ENCODE results near the gene JAML.
"Not testable (repeated sequence)": the region's sequence is repeated elsewhere in the genome, so short reads cannot be mapped to it uniquely, and the experiment has no call there.

Gene JAML

DNA sequence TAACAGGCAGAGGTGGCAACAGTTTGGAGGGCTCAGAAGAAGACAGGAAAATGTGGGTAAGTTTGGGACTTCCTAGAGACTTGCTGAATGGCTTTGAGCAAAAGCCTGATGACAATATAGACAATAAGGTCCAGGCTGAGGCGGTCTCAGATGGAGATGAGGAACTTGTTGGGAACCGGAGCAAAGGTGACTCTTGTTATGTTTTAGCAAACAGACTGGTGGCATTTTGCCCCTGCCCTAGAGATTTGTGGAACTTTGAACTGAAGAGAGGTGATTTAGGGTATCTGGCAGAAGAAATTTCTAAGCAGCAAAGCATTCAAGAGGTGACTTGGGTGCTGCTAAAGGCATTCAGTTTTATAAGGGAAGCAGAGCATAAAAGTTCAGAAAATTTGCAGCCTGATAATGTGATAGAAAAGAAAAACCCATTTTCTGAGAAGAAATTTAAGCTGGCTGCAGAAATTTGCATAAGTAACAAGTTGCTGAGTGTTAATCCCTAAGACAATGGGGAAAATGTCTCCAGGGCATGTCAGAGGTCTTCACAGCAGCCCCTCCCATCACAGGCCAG is 33.8 kb downstream of the JAML start:
- DNase-seq = not testable (repeated sequence)

DNA sequence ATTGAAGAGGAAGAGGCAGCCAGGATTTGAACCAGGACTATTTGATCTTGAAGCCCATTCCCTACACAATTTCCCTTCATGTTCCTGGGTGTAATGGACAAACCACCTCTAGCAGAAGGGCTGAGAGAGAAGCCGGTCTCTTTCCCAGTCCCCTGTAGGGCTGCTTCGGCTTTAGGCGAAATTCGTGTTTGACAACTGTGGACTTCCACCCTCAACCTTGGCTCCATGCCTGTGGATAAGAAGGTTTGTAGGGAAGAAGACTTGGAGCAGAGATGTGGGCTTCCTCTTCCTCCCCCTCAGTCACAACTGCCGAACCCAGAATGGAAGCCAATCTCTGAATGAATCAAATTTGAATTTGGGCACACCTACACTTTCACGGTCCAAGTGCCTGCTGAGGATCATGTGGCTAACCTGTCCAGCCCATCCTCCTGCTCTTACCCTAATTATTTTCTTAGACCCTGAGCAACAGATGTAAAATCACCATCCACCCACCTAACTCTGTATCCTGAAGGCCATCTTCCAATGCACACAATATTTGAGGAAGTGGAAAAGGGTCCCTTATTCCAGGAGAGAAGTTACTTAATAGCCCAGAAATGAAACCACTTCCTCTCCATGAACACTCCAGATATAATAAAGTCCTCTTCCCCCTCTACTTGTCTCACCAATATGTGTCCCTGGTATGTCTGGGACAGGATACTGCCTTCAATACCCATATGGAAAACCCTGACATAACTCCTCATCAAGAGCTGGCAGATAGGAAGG is 38.3 kb downstream of the JAML start:
- DNase-seq = no peak

DNA sequence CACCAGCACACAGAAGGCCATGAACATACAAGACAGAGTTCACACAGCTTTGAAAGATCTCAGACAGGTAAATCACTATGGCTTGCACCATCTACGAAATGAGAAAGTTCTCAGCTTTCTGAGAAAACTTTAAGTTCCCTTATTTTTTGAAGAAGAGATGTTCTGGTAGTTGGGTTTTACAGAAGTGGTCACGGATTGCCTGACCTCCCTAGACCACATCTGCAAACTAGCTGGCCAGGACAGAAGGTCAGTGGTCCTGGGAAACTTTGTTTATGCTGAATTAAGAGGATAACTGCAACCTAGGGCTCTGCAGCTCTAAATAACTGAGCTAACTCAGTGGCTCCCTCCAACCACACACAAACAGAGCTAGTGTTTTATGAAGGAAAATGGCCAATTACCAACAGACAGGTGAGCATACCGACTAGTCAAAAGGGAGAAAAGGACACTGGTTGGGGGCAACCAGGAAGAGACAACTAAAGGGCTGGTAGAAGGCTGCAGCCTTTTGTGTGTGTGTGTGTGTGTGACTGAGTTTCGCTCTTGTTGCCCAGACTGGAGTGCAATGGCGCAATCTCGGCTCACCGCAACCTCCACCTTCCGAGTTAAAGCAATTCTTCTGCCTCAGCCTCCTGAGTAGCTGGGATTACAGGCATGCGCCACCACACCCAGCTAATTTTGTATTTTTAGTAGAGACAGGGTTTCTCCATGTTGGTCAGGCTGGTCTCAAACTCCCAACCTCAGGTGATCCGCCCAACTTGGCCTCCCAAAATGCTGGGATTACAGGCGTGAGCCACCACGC is 39.8 kb downstream of the JAML start:
- DNase-seq = no peak

DNA sequence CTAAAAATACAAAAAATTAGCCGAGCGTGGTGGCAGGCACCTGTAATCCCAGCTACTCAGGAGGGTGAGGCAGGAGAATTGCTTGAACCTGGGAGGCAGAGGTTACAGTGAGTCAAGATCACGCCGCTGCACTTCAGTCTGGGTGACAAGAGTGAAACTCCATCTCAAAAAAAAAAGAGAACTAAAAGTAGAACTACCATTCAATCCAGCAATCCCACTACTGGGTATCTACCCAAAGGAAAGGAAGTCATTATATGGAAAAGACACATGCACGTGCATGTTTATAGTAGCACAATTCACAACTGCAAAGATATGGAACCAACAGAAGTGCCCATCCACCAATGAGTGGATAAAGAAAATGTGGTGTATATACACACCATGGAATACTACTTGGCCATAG is 41.1 kb downstream of the JAML start:
- not testable (repeated sequence) for DNase-seq

DNA sequence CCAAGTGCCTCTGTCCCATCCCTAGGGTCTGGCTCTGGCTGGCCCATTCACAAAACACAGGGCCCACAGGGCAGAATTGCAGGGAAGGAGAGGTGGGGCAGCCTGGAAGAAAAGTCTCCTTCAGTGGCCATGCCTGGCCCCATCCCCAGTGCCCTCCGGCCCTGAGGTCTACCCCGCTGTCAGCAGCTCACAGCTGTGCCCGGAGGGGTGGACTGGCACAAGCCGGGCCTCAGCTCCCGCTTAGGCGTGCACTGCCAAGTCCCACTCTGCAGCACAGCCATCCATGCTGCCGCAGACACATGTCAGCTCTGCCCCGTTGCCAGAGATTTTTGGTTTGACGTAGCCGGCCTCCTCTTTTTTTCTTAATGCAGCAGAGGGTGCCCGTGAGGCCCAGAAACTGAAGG is 44.5 kb downstream of the JAML start:
- peak; percentile 74 for DNase-seq

DNA sequence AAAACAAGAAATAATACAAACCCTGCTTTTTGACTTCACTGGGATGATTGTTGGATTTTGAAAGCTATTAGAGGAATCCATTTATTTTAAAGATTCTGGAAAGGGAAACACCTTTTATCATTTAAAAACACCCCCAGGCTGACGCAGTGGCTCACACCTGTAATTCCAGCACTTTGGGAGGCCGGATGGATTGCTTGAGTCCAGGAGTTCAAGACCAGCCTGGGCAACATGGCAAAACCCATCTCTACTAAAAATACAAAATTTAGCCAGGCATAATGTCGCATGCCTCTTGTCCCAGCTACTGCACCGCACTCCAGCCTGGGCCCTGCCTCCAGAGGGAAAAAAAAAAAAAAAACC is 48.1 kb downstream of the JAML start:
- no peak for DNase-seq

DNA sequence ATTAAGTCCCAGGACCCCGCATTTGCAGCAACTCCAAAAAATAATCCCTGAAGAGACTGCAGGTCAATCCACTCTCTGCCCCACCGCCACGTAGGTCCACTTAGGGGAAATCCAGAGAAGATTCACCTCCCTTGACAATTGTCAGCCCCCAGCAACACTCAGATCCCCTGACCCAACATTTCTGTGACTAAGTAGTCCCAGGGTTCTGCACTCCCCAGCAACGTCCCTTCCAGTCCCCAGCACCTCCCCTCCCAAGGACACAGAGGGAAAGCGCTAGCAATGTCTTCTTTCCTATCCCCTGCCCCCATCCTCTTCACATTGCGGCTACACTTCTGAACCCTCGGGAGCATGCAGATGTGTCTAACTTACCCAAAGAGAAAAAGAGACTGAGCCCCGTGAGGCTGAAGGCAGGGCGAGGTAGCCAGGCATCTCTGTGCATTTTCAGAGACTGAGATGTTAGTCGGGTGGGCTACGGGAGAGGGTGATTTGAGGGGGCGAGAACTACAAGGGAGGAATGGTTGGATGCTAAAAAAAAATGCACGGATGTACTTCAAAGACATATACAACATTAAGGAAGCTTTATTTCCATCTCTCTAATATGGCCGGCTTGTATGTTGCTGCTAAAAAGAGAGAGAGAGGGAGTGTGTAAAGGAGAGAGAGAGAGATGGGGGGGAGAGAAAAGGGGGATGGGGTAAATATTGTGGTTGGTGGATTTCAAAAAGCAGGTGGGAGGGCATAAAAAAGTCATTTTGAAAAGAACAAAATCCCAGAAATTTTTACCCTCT is 48.6 kb downstream of the JAML start, which contains the start of gene SCN2B:
TSS of gene SCN2B (minus strand) at position 647 of the 785 bp plus-strand sequence. CDS start at position 439, 208 bp downstream.
- peak; percentile 36 for DNase-seq

DNA sequence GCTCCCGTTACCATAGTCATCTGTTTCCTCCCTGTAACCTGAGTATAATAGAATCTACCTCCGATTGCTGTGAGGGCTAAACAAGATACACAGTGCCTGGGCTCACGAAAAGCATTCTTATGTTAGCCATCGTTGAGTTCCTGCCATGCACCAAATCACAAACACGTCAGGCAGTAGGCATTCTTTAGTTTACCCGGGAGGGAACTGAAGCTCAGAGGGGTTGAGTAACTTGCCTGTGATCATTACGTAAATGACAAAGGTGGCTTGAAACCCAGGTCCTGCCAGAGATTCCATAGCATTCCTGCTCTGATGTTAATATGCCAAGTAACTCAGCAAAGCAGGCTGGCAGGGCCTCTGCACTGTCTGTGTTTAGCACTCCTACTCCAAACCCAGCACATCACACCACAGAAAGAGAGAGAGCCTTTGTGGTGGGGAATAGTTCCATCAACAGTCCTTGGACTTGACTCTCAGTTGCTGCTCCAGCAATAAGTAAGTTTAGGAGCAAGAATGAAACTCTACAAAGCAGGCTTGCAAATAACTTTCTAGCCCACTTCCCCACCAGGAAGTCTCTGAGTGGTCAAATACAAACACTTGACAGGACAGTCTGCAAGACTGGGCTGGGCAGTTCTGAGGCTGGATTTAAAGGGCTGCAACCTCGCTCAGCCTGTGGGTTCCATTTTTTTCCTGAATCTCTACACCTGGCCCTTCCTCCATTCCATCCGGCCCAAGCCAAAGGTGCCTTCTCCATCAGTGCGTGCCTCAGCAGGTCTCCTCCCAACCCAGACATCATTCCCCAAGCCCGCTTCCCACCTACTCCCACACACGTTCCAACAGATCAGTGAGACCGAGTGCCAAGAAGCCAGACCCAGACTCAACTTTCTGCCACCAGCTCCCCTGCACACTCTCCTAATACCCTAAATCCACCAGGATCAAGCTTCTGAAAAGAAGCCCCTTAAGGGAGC is 49.5 kb downstream of the JAML start:
- DNase-seq = peak; percentile 60

DNA sequence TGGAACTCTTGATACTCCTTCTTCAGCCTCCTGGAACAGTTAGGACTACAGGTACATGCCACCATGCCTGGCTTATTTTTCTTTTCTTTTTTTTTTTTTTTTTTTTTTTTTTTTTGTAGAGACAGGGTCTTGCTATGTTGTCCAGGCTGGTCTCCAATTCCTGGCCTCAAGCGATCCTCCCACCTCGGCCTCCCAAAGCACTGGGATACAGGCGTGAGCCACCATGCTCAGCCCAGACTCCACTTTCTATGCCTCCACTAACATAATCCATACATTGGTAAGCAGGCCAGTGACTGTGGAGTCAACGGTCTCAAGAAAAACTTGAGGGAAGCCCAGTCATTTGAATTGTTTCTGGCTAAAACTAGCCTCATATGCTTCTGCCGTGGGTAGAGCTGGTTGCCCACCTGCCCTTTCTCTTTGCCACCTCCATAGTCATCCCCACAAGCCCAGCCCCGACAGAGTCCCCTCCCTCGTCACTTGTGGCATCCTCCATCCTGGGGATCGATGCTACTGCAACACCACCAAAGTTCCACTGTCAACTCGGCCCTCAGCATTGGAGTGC is 50.7 kb downstream of the JAML start:
- no peak for DNase-seq

DNA sequence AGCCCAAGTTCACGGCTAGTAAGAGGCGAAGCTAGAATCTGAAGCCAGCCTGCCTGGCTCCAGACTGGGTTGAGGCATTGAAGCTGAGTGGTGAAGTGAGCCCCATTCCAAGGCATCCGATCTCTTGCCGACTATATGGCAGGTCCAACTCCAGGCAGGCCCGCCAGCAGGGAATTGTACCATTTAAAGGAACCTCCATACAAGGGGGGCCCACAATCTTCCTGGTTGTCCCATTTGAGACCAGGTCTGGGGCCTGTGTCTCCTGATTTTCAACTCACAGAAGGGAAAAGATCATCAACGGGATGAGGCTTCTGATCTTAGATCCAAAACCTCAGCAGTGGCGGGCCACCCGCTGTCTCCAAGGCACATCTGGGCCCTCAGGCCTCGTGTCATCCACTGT is 52.5 kb downstream of the JAML start:
- no peak for DNase-seq

DNA sequence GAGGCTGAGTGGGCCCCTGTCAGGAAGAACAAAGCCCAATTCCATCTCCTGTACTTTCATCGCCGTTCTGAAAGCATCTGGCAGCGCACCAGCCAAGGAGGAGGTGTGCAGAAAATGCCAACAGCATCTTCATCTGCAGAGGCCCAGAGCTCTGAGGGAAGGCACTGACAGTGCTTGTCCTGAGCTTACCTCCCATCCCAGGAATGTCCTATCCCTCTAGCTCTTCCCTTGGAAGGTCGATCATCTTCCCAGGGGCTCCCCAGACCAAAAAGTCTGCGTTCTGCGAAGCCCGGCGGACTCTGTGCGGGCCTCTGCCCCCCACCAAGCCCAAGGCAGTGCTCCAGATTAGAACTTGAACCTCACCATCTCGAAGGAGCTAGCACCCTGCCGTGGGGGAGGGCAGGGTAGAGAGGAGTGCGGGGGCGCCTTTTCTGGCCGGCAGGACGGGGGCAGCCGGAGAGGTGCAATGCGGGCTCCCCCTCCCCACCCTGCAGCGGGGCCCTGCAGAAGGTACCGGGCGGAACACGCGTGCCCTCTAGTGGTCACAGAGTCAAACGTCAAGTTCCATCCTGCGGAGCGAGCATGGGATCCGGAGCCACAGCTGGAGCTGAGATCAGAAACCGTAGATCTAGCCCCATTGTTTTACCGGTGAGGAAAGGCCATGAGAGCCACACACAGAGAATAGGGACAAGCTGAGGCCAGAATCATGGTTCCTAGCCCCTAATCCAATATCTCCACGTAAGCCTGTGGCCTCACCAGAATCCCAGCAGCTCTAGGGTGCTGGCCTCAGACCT is 53.3 kb downstream of the JAML start:
- DNase-seq = peak; percentile 32

DNA sequence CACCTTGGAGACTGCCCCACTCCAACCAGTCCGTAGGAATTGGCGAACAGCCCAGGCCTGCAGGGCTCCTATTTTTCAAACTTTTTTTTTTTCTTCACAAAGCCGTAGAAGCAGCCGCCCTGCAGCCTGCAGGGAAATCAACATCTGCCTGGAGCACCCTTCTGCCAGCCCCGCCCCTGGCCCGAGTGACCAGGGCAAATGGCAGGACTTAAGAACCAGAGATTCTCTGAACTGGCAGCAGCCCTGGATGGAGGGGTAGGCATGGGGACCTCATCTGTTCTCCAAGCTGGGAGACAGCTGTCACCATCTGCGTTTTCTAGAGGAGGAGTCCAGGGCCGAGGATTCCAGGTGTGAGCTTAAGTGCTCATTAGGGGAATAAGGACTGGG is 53.9 kb downstream of the JAML start:
- no peak for DNase-seq

DNA sequence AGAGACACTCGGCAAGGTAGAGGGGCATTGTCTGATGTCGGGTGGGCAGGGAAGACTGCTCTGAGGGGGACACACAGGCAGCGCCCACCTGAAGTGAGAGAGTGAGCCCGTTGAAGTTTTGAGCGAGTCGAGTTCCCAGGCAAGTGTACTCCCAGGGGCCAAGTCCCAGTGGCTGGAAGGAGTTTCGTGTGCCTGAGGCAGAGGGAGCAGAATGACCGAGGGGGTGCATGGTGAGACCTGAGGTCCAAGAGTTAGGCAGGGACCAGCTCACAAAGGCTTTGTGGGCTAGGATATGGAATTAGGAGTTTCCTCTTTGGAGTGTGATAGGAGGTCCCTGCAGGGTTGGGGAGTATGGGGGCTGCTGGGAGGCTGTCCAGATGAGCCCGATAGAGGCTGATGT is 54.6 kb downstream of the JAML start:
- no peak for DNase-seq

DNA sequence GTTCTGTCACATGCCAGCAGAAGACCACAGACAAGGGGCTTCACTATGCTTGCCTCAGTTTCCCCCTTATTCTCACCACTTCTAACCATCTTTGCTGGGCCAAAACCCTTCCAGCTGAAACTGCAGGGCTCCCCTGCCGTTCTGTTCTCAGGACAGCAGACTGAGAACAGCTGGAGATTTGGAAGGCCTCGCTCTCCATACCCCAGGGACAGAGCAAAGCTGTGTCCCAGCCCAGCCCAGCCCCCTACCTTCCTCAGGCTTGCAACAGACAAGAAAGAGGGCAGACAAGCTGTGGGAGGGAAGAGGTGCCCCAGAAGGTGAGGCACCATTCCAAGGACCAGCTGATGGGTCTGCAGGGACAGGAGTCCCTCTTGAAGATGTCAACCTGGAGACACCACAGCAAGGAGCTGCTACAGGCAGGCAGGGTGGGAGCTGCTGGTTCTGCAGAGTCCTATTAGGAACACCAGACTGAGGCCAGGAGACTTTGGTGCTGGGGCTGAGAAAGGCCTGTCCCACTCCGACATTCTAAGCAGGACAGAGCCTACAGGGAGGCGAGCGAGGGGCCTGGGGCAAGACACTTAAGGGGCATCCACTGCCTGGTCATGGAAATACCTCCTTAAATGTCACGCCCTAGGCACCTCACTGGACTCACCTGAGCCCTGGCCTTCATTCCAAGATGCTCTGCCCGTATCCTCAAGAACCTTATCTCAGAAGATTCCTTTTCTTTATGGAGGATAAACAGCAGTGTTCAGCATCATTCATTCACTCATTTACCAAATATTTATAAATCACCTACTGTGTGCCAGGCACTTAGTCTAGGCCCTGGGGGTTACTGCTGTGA is 55.3 kb downstream of the JAML start:
- DNase-seq = no peak

DNA sequence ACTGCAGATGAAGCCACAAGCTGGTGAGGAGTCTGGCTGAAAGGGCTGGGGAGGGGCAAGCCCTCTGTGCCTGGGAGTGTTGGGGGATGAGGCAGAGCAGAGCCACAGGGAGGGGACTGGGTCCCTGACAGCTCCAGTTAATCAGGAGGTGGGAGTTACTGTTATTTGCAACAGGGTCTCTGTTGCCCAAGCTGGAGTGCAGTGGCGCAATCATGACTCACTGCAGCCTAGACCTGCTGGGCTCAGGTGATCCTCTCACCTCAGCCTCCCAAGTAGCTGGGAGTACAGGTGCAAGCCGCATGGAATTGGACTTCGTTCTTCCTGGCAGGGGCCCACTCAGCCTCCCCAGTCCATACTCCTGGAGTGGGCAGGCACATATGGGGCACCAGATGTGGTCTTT is 56.1 kb downstream of the JAML start:
- DNase-seq = no peak

DNA sequence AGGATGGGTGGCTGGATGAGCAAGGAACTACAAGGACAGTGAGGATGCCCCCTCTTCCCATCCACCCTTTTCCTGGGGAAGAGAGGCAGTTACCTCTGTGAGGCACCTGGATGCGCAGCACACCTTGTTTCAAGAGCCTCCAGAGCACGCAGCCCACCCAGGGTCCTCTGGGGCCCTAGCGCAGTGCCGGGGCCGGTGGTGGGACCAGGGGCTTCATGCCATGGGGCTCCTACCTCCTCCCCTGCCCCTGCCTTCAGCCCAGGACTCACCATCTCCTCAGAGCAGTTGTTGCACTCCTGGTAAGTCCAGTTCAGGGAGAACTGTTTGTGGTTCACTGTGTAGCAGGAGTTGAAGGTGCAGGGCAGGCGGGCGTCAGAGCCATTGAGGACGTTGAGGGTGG is 56.5 kb downstream of the JAML start:
- no peak for DNase-seq

DNA sequence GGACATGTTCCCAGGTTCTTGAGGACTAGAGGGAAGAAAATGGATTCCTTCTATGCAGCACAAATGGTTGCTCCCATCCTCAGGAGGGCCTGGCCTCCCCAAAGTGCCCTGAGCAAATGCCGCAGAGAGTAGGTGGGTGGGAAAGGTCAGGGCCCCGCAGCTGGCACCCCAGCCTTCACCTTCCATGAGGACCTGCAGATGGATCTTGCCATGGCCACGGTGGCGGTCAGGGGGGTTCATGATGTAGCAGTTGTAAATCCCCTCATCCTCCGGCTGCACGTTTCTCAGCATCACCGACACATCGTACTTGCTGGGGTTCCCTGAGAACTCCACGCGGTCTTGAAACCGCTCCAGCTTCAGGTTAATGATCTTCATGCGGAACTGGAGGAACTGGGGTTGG is 56.9 kb downstream of the JAML start:
- no peak for DNase-seq

DNA sequence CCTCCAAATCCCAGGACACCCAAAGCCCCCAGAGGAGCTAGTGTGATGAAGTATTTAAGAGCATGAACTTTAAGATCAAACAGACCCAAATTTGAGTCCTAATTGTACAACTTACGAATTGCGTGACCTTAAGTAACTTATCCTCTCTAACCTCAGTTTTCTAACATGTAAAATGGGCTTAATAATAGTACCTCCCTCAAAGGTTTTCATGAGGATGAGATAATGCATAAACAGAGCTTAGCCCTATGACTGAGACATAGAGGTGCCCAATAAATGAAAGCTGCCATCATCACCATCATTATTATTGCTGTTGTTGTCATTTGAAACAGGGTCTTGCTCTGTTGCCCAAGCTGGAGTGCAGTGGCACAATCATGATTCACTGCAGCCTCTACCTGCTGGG is 57.6 kb downstream of the JAML start:
- no peak for DNase-seq

DNA sequence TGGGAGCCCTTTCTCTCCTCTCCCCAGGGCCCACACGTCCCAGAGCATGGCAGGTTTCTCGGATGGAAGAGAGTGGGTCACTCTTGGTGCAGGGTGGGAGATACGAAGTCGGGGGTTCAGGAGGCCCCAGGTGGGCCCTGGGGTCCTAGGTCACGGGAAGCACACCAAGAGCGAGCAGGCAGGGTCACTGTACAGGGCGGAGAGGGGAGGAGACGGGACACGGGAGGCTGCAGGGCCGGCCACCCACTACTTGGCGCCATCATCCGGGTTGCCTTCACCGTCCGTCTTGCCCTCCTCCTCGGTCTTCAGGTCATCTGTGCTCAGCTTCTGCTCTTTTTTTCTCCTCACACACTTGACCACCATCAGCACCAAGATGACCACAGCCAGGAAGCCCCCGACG is 58.2 kb downstream of the JAML start:
- no peak for DNase-seq

DNA sequence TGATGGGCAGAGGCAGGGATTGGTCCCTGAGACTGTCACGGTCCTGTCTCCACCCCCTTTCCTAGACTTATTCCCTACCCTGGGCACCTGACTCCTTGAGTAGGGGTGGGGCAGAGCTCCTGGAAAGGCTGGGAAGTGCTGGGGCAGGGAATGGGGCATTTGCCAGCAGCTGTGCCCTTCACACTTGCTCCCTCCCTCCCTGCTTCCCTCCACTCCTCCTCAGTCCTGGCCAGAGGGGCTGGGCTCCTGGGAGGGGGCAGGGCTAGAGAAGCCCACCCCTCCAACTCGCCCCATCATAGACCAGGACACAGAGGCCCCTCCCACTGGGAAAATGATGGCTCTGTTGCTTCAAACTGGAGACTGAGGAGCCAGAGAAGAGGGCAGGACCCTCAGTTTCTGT is 59.9 kb downstream of the JAML start:
- DNase-seq = no peak

Measured in fibroblast of skin of right quadriceps (primary cell).